HG02885 (cell line): Measurements from ENCODE around the gene PRSS36.
"Not testable (repeated sequence)": the region's sequence is repeated elsewhere in the genome, so short reads cannot be mapped to it uniquely, and the experiment has no call there.

Experiments
- ATAC-seq: cut with Tn5 transposase; IDR thresholded peaks from one replicate; pipeline ENCODE4 v1.9.1; 2021; ENCODE audit warnings: mild to moderate bottlenecking; ENCODE audit not compliant: unreplicated experiment, poor library complexity

Gene PRSS36

DNA sequence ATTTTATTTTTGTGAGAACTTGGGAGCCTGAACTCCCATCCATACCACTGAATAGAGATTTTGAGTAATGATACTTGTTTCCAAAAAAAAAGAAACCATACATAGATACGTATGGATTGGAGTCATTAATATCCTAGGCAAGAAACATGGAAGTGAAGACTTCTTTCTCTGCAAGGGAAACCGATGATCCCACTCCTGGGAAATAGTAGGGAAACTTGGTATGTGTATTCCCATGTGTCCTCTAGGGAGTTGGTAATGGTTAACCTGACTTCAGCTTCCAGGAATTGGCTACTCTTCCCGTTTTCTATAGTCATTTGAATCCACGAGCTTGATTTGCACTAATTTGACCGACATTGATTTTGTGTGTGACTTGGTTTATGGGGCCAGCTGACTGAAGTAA, 35.5 kb upstream of the PRSS36 start:
- no peak for ATAC-seq

DNA sequence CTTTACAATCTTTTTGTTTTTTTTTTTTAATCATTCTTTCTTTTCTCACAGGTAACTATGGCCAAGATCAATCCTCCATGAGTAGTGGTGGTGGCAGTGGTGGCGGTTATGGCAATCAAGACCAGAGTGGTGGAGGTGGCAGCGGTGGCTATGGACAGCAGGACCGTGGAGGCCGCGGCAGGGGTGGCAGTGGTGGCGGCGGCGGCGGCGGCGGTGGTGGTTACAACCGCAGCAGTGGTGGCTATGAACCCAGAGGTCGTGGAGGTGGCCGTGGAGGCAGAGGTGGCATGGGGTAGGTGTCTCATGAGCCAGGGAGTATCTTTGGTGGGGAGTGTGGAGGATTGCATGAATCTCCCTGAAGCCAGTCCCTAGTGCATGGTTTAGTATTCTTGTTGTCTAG, 35.0 kb upstream of the PRSS36 start:
- no peak for ATAC-seq

DNA sequence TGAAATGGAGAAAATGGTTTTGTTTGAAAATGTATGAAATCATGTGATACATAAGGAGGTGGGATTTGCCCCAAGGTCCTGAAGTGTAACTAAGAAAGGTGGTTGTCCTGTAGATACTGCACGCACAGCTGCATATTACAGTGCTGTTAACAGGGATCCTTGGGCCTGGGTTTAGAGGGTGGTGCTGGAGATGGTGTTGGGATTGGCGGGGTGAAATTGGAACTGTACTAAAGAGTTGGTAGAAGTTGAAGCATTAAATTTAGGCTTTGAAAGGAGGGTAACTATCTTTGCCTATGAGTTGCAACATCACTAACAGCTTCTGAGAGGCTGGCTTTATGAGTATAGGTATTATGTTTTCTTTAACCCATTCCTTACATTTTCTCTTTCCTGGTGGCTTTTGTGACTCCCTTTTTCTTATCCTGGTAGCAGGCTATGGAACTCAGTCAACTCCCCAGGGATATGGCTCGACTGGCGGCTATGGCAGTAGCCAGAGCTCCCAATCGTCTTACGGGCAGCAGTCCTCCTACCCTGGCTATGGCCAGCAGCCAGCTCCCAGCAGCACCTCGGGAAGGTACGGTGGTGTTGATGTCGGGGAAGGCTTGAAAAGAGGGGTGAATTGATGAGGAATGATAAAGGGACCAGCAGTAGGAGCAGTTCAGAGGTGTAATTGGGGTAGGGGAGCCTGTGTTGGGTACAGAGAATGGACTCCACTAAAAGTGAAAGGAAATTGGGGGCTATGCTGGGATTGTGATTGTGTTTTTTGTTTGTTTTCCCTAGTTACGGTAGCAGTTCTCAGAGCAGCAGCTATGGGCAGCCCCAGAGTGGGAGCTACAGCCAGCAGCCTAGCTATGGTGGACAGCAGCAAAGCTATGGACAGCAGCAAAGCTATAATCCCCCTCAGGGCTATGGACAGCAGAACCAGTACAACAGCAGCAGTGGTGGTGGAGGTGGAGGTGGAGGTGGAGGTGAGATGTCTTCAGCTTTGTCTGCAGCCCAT, 33.9 kb upstream of the PRSS36 start:
- ATAC-seq = no peak

DNA sequence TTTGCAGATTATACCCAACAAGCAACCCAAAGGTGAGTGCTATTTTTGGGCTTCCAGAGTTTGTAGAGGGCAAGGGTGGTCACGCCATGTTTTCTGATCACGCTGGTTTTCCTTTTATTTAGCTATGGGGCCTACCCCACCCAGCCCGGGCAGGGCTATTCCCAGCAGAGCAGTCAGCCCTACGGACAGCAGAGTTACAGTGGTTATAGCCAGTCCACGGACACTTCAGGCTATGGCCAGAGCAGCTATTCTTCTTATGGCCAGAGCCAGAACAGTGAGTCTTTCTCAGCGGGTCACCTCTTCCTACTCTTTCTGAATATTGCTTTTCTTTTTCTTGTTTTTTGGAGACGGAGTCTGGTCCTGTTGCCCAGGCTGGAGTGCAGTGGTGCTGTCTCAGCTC, 32.5 kb upstream of the PRSS36 start:
- ATAC-seq = no peak

DNA sequence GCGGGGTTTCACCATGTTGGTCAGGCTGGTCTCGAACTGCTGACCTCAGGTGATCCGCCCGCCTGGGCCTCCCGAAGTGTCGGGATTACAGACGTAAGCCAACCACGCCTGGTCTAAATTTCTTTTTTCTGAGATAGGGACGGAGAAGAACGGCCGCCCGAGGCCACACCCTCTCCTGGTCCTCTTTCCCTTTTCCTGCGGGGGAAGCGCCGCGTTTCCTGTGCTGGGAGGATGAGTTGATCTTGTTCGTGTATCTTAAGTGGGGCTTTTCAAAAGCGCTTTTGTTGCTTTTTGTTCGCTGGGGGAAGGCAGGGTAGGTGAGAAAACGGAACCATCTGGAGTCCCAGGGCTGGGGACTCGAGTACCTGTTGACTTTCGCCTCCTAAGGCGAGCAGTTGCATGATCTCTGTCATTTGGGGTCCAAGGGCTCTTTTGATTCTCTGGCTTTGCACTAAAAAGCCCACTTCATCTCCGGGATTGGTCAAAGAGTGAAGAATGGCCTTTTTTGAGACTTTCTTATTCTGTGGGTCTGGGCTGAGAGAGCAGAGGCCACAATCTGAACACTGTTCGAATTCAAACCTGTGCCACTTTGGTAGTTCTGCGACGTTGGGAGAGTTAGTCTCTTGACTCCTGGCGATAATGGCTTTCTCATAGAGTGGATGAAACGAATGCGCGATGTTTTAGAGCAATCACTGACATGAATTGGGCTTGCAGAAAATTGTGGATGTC, 31.4 kb upstream of the PRSS36 start:
- no peak for ATAC-seq

DNA sequence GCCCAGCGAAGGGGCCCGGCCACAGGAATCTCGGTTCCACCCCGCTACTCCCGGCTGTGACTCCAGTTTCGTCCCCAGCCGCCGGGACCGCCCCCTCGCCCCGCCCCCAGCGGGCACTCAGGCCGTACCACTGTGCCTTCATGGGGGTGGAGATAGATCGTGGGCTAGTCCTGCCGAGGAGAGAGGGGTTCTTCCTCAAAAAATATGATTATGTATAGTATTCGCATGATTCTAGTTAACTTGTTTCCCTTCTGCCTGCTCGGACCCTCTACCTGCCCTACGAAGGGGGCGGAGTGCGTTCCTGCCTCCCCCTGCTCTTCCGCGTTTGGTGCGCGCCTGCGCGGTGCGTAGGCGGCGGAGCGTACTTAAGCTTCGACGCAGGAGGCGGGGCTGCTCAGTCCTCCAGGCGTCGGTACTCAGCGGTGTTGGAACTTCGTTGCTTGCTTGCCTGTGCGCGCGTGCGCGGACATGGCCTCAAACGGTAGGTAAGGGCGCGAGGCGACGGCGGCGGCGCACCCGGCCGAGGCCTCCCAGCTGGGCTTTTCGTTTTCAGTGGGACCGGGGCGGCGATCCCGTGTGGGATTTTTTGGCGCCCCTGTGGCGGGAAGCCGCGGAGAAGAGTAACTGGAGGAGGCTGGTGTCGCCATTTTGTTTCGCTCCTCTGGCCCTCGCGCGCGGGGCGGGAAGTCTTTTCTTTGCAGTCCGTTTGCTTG, 30.0 kb upstream of the PRSS36 start, which contains the start of gene FUS:
TSS of gene FUS (plus strand) at position 393 of the 713 bp plus-strand sequence. CDS start at position 469, 76 bp downstream.
- peak; percentile 58 for ATAC-seq

DNA sequence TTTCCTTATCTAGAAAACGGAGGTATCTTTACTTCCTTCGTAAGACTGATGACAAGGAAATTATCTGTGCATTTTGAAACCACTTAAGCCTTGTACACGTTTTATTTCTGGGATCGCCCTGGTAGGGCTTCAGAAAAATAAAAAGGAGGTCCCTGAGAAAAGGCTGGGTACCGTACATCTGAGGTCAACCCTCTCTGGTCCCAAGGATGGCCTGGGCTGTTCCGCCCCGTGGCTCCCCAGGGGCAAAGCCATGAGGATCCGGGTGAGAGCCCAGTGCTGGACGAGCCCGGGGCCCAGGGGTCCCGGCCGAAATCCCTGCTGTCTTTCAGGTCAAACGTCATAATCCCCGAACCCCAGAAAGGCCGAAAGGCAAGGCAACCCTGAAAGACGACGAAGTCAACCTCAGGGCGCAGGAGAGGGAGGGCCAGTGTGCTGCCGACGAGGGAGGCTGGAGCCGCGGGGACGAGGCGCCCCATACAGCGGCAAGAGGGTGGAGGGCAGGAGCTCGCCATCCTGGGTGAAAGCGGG, 29.4 kb upstream of the PRSS36 start:
- ATAC-seq = peak; percentile 5

DNA sequence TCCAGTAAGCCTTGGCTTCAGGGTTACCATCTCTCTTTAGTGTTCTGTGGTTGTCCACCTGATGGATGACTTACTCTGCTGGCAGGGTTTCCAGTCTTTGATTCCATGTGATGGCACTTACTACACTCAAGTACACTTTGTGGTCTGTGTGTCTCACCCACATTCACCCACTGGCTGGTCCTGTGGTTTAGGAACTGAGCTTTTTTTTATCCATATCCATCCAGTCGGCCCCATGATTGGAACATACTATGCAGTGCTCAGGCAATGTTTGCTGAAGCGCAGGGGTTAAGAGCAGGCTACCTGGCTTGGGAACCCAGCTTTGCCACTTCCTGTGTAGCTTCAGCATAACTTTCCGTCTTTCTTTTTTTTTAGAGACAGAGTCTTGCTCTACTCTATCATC, 27.3 kb upstream of the PRSS36 start:
- ATAC-seq = no peak

DNA sequence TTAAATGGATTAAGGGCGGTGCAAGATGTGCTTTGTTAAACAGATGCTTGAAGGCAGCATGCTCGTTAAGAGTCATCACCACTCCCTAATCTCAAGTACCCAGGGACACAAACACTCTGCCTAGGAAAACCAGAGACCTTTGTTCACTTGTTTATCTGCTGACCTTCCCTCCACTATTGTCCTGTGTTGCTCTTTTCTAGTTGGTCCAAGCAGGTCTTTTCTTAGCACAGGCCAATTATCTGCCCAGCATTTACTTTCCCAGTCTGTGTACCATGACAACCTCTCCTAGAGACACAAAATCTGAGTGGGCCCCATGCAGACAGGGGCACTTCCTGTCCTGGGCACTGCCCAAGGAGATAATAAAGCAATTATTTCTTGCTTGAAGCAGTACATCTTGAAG, 20.2 kb upstream of the PRSS36 start:
- ATAC-seq = not testable (repeated sequence)

DNA sequence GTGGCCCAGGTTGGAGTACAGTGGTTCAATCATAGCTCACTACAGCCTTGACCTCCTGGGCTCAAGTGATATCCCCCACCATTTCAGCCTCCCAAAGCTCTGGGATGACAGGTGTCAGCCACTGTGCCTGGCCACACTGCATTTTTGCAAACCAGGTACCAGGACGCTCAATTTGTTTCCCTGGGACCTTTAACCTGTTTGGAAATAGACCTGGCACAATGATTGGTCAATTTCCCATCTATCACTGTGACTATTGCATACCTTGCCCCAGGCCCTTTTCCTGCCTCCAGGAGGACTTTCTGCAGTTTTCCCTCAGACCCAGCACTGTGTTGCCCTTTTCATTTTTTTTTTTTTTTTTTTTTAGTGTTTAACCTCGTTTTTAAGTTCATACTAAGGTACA, 19.0 kb upstream of the PRSS36 start:
- no peak for ATAC-seq

DNA sequence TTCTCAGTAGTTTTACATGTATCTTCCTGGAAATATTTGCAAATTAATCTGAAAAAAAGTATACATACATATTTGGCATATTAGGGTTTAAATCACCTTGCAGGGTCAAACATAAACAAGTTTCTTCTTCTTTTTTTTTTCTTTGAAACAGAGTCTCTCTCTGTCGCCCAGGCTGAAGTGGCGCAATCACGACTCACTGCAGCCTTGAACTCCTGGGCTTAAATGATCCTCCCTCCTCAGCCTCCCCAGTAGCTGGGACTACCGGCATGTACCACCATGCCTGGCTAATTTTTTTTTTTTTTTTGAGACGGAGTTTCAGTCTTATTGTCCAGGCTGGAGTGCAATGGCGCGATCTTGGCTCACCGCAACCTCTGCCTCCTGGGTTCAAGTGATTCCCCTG, 17.4 kb upstream of the PRSS36 start:
- ATAC-seq = no peak

DNA sequence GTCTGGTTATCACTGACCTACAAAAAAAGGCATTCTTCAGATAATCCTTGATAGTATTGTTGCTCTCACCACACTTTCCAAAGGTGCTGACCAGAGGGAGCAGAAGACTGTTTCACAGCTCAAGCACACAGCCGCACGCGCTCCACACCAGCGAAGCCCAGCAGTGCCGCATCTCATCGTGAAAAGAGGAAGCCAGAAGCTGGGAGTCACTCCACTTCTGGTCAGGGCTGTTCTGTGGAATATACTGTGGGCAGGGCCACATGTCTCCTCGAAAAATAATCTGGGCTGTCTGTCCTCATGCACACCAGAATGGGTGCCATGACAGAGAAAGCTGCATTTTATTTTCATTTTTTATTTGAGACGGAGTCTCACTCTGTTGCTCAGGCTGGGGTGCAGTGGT, 7.3 kb upstream of the PRSS36 start:
- ATAC-seq = no peak

DNA sequence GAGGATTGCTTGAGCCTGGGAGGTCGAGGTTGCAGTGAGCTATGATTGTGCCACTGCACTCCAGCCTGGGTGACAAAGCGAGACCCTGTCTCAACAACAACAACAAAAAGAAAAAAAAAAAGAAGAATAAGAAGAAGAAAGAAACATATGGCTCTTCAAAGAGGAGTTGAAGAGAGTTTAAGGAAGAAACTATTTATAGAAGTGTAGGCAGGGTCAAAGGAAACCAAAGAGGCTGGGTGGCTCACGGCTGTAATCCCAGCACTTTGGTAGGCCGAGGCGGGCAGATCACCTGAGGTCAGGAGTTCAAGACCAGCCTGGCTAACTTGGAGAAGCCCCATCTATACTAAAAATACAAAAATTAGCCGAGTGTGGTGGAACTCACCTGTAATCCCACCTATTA, 1.1 kb upstream of the PRSS36 start:
- not testable (repeated sequence) for ATAC-seq

DNA sequence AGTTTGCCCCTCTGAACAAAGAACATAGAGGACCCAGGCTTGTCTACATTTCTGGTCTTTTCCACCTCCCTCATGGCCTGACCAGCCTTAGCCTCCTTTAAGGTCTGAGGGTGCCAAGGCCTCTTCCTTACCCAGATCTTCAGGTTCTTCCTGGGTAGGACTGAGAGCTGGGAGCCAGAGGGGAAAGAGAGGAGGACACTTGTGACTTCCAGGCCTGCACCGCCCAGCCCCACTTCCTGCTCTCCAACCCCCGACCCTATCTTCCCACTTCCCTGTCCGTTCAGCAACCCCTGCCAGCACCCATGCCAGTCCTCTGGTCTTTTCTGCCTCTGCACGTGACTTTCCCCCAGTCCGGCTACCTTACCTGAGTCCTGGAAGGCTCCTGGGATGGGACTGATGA, 534 bp downstream of the PRSS36 start:
- ATAC-seq = no peak

DNA sequence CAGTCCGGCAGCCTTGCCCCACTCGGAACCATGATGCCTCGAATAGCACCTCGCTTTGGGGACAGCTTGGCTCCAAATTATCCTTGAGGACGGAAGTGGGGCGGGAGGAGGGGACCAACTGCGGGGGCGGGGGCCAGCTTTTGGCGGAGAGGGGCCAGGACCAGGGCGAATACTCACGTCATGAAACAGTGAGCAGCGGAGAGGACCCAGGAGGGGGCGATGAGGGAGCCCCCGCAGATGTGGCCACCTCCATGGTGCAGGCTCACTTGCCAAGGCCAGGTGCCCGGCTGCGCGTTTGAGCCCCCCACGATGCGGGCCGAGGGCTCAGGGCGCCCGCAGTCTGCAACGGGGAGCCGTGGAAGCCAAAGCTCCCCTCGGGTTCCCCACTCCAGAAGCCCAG, 970 bp downstream of the PRSS36 start:
- no peak for ATAC-seq

DNA sequence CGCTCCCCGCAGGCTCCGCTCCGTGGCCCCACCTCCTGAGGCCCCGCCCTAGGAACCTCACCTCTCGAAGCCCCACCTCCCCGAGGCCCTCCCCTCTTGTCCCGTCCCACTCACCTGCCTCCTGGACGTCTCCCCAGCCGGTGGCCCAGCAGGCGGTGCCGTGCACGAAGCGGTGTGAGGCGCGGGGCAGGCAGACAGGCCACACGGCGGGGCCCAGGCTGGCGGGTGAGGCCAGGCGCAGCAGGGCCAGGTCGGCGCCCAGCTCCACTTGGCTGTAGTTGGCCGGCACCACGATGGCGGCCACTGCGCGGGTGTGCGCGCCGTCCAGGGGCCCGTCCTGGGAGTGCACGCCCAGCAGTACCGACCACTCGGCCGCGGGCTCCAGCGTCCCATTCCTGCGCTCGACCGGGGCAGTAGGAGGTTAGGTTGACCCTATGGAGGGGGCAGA, 1.6 kb downstream of the PRSS36 start:
- ATAC-seq = no peak

DNA sequence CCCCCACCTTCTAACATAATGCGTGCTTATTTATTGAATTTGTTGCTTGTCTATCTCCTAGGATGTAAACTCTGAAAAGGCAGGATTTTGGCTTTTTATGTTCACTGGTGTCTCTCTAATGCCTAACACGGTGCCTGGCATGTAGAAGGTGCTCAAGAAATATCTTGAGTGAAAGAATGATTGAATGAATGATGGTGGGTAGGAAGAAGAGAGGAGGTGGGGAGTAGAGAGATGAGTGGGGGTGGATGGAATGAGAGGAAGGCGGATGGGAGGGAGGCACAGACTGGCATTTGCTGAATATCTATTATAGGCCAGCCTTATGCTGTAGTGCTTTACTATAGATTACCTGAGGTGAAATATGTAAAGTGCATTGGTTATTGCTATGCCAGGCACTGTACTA, 2.3 kb downstream of the PRSS36 start:
- no peak for ATAC-seq

DNA sequence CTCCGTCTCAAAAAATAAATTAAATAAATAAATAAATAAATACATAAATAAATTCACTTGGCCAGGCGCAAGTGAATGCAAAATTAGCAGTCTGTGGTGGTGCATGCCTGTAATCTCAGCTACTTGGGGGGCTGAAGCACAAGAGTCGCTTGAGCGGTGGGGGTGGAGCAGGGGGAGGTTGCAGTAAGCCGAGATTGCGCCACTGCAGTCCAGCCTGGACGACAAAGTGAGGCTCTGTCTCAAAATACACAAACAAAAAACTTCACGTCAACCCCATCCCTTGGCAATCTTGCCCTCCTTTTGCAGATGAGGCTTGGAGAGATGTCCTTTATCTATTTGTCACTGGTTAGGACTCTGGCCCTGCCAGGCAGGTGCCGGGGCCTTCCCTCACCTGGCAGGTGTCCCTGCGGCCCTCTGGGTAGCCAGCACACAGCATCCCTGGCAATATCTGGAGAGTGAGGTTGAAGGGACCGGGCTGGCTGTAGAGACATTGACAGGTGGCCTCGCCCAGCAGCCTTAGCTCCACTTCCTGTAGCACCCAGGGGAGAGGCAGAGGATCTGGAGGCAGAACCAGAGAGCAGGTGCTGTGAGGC, 4.4 kb downstream of the PRSS36 start:
- ATAC-seq = no peak

DNA sequence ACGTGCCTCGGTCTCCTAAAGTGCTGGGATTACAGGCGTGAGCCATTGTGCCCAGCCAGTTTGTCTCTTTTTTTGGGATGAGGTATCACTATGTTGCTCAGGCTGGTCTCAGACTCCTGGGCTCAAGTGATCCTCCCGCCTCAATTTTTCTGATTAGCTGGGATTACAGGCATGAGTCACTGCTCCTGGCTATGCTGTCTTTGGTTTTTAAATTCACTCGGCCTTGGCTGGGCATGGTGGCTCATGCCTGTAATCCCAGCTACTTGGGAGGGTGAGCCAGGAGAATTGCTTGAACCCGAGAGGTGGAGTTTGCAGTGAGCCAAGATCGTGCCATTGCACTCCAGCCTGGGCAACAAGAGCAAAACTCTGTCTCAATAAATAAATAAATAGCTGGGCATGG, 5.4 kb downstream of the PRSS36 start:
- ATAC-seq = not testable (repeated sequence)

DNA sequence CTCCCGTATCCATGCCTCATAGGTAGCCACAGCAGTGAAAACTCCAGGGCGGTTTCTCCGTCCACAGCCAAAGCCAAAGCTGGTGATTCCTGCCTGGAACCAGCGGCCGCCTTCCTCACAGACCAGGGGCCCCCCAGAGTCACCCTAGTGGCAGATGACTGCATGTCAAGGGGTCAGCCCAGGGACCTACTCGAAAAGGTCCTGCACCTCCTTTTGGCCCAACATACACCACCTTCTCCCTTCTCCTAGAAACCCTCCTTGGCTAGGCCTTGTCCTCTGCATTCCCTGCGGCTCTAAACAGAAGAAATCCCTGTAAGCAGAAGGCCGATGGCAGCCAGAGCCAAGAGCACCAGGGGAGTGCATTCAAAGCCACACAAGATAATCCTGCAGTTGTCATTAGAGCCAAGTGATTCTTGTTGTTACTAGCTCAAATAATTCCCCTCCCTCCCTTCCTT, 6.1 kb downstream of the PRSS36 start:
- ATAC-seq = no peak
